Vagina (tissue), 2 donors: ENCODE measurements around the gene NMU. TPM values are rescaled to one million over a fixed set of nuclear protein-coding genes. Genes with fewer than 3 reads are reported as not detected.
A peak's percentile ranks its signal among the peaks of the same experiment; 100 is the strongest.
"Not testable (repeated sequence)": the region's sequence is repeated elsewhere in the genome, so short reads cannot be mapped to it uniquely, and the experiment has no call there.

Experiments used
- DNase-seq, 2 donors: peaks; one replicate each; pipeline ENCODE4 v3.0.0-alpha.2; 2017; ENCODE audit errors: extremely low spot score in 2 of 2
- H3K27ac ChIP-seq: fragments of 200-600 bp; sonication (generic); one replicate; pipeline ENCODE4 v1.5.1; 2019
- H3K27me3 ChIP-seq: fragments of 200-600 bp; sonication (generic); one replicate; pipeline ENCODE4 v1.5.1; 2019
- H3K36me3 ChIP-seq, 2 donors: fragments of 200-600 bp; sonication (generic); one replicate each; pipeline ENCODE4 v1.5.1; 2017 to 2019
- H3K4me1 ChIP-seq: fragments of 200-600 bp; sonication (generic); one replicate; pipeline ENCODE4 v1.5.1; 2019
- H3K4me3 ChIP-seq, 2 donors: fragments of 200-600 bp; sonication (generic); 1 replicate in 1 of 2; 2 replicates in 1 of 2; pipeline ENCODE4 v1.5.1; 2016 to 2019
- H3K9me3 ChIP-seq: fragments of 200-600 bp; sonication (generic); one replicate; pipeline ENCODE4 v1.5.1; 2019
- POLR2A ChIP-seq, 2 donors: fragments of 450-650 bp; IDR thresholded peaks; one replicate each; pipeline ENCODE4 v1.6.1; 2017; ENCODE audit warnings: antibody characterized with exemption in 2 of 2, mild to moderate bottlenecking in 2 of 2, moderate library complexity in 2 of 2
- POLR2AphosphoS5 ChIP-seq, 2 donors: sonication (generic); formaldehyde crosslinking; IDR thresholded peaks; one replicate each; pipeline ENCODE4 v1.9.0; 2017; ENCODE audit warnings: antibody characterized with exemption in 2 of 2, mild to moderate bottlenecking in 2 of 2, low read depth in 1 of 2; ENCODE audit not compliant: insufficient read depth in 1 of 2
- intact Hi-C: fragments of 100-400 bp; cut with DNase I; formaldehyde crosslinking; loops from one replicate; pipeline ENCODE4 v1.15.1; 2023
- total RNA-seq: library from RNA; depleted of rRNA; stranded (reverse); fragments of >200 nt; gene quantifications from one replicate; pipeline ENCODE4 v1.2.3, GENCODE V29; 2016
- TF ChIP-seq, protein P1 (sequence below), 3 experiments: fragments of 450-650 bp in 2 of 3; fragments of 200-600 bp in 1 of 3; sonication (generic) in 1 of 3; IDR thresholded peaks; one replicate each; pipeline ENCODE4 v1.5.1; 2017 to 2019; ENCODE audit warnings: antibody characterized with exemption in 3 of 3, mild to moderate bottlenecking in 2 of 3, moderate library complexity in 2 of 3

Gene NMU
- total RNA-seq, 1 donor from 2014 or later, result 8.1 TPM

DNA sequence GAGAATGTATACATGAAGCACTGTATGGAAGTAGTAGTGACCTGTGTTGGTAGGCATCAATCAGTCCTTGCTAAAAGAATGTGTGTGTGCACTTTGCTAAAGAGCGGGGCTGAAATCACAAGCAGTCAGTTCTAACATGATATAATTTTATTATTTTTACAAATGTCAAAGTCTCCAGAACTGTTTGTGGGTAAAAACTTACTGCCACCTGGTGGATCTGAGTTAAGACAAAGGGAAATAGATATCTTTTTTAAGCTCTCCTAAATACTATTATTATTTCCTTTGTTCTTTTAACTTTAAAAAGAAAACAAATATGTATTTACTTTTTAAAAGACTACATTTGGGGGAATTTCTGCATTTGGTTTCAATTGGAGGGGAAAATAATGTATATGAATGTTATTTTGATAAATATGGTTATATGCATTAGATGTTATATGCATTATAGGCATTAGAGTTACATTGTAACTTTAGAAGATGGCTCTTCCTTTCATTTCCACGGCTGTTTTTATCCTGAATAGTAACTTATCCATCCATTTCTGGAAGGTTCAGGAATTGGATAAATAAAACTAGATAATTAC is 81.6 kb downstream of the NMU start:
- Histone ChIP-seq H3K36me3 (no peaks in the 10 kb centered on the region), H3K4me1 (peaks cover 6% of the 10 kb centered on the region), H3K27me3 (no peaks in the 10 kb centered on the region), H3K27ac (peak overlapping the region; percentile 49), H3K9me3 (no peaks in the 10 kb centered on the region), H3K4me3 (no peak overlapping the region)
- TF ChIP-seq, protein P1, sequence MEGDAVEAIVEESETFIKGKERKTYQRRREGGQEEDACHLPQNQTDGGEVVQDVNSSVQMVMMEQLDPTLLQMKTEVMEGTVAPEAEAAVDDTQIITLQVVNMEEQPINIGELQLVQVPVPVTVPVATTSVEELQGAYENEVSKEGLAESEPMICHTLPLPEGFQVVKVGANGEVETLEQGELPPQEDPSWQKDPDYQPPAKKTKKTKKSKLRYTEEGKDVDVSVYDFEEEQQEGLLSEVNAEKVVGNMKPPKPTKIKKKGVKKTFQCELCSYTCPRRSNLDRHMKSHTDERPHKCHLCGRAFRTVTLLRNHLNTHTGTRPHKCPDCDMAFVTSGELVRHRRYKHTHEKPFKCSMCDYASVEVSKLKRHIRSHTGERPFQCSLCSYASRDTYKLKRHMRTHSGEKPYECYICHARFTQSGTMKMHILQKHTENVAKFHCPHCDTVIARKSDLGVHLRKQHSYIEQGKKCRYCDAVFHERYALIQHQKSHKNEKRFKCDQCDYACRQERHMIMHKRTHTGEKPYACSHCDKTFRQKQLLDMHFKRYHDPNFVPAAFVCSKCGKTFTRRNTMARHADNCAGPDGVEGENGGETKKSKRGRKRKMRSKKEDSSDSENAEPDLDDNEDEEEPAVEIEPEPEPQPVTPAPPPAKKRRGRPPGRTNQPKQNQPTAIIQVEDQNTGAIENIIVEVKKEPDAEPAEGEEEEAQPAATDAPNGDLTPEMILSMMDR (IDR thresholded peaks at IDR 0.05), result peak; percentile 21 to 48 (median 37)
- TF ChIP-seq POLR2A (IDR thresholded peaks at IDR 0.05), result no peak
- no peak for TF ChIP-seq POLR2AphosphoS5 (IDR thresholded peaks at IDR 0.05; ENCODE audit: insufficient read depth in 1 of 2, low read depth in 1 of 2)
- intact Hi-C loops, result no loop called here
- no peak for DNase-seq

DNA sequence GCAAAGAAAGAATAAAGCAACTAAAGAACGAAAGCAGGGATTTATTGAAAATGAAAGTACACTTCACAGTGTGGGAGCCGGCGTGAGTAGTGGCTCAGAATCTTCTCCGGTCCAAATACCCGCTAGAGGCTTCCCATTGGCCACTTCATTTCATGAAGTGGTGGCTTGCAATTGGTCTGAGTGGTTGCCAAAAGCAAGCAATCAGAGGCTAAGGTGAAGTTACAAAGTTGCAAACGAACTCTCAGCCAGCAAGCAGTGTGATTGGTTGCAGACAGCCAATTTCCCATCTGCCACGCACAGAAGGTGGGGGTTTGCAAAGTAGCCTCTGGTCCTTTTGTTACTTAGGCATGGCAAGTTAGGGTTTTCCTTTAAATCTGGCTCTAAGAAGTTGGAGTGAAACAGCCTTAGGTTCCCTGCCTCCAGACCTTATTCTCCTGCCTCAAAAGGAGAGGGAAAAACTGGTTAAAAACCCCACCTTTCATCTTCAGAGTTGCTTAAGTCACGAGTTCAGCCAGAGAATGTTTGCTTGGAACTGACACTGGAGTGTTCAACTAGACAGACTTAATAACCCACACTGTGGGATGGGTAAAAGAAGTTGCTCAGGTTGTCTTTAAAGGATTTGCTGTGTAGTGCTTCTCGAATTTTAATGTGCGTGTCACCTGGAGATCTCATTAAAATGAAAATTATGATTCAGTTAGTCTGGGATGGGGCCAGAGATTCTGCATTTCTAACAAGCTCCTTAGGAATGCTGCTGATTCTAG is 82.5 kb downstream of the NMU start:
- H3K4me1 ChIP-seq, result peaks cover 6% of the 10 kb centered on the region
- peak overlapping the region; percentile 49 for H3K27ac ChIP-seq
- no peaks in the 10 kb centered on the region for H3K9me3 ChIP-seq
- TF ChIP-seq, protein P1 (IDR thresholded peaks at IDR 0.05), result no peak
- TF ChIP-seq POLR2A (IDR thresholded peaks at IDR 0.05), result no peak
- no peak for TF ChIP-seq POLR2AphosphoS5 (IDR thresholded peaks at IDR 0.05; ENCODE audit: insufficient read depth in 1 of 2, low read depth in 1 of 2)
- H3K36me3 ChIP-seq, result no peaks in the 10 kb centered on the region
- no peaks in the 10 kb centered on the region for H3K27me3 ChIP-seq
- intact Hi-C loops, result no loop called here
- no peak for DNase-seq
- peak overlapping the region; percentile 33 to 41 for H3K4me3 ChIP-seq

DNA sequence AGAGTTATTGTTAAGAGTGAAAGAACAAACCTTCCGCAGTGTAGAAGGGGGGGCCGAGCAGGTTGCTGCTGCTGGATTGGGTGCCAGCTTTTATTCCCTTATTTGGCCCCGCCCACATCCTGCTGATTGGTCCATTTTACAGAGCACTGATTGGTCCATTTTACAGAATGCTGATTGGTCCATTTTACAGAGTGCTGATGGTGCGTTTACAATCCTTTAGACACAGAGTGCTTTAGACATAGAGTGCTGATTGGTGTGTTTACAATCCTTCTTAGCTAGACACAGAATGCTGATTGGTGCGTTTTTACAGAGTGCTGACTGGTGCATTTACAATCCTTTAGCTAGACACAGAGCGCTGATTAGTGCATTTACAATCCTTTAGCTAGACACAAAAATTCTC is 84.1 kb downstream of the NMU start:
- DNase-seq, intact Hi-C loops, H3K27me3 ChIP-seq, H3K36me3 ChIP-seq, H3K9me3 ChIP-seq, H3K27ac ChIP-seq, H3K4me3 ChIP-seq: not testable (repeated sequence)
- H3K4me1 ChIP-seq, result peaks cover 13% of the 10 kb centered on the region

DNA sequence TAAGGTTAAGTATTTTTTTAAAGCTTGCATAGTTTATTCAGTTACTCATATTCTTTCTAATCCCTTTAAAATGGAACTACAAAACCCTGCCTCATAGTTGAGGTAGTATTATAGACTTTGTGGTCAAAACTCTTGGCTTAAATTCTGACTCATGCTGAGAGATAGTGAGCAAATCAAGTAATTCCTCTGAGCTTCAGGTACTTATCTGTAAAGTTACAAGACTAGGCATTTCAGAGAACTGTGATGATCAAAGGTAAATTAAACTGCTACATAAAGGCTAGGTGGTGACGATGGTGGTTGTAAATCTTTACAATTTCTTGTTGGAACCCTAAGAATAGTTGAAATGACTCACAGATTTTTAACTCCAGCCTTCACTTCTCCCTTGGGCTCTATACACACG is 86.2 kb downstream of the NMU start:
- Histone ChIP-seq H3K4me1 (peaks cover 18% of the 10 kb centered on the region), H3K36me3 (no peaks in the 10 kb centered on the region), H3K27ac (no peak overlapping the region), H3K27me3 (no peaks in the 10 kb centered on the region), H3K4me3 (no peak overlapping the region), H3K9me3 (no peaks in the 10 kb centered on the region)
- intact Hi-C loops, result no loop called here
- TF ChIP-seq POLR2A (IDR thresholded peaks at IDR 0.05) (no peak), POLR2AphosphoS5 (IDR thresholded peaks at IDR 0.05; ENCODE audit: insufficient read depth in 1 of 2, low read depth in 1 of 2) (no peak)
- TF ChIP-seq, protein P1 (IDR thresholded peaks at IDR 0.05), result no peak
- DNase-seq, result no peak

DNA sequence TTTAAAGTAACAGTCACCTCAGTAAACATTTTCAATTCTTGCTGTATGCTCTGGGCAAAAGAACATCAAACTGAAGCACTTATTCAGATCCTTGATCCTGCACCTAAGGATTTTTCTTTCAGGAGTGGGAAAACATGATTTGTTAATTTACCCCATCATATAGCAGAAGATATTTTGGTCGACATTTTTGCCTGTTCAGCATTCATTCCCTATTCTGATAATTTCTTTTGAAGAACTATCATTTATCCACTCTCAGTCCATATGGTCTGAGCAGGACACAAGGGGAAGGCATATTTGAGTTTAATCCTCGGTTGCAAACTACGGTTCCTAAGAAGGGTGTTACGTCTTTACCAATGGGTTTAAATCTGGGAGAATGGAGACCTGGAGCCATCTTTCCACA is 88.2 kb downstream of the NMU start:
- Histone ChIP-seq H3K4me3 (peak overlapping the region; percentile 82 to 93), H3K27me3 (no peaks in the 10 kb centered on the region), H3K27ac (peak overlapping the region; percentile 99), H3K4me1 (peaks cover 22% of the 10 kb centered on the region), H3K36me3 (no peaks in the 10 kb centered on the region), H3K9me3 (no peaks in the 10 kb centered on the region)
- DNase-seq, result no peak
- TF ChIP-seq, protein P1 (IDR thresholded peaks at IDR 0.05), result no peak
- TF ChIP-seq POLR2A (IDR thresholded peaks at IDR 0.05) (no peak), POLR2AphosphoS5 (IDR thresholded peaks at IDR 0.05; ENCODE audit: insufficient read depth in 1 of 2, low read depth in 1 of 2) (no peak)
- intact Hi-C loops, result loop anchor here (2.0 kb wide), 2 partner anchors 151 to 201 kb away; partner anchors contain the start of gene SRD5A3
